ENCODE data around the gene FSIP1. TPM values are rescaled to one million over a fixed set of nuclear protein-coding genes. Genes with fewer than 3 reads are reported as not detected.

Gene FSIP1
- total RNA-seq (ENCODE audit: unreplicated experiment), result 0.41 TPM
- long read RNA-seq, result 0 reads

DNA sequence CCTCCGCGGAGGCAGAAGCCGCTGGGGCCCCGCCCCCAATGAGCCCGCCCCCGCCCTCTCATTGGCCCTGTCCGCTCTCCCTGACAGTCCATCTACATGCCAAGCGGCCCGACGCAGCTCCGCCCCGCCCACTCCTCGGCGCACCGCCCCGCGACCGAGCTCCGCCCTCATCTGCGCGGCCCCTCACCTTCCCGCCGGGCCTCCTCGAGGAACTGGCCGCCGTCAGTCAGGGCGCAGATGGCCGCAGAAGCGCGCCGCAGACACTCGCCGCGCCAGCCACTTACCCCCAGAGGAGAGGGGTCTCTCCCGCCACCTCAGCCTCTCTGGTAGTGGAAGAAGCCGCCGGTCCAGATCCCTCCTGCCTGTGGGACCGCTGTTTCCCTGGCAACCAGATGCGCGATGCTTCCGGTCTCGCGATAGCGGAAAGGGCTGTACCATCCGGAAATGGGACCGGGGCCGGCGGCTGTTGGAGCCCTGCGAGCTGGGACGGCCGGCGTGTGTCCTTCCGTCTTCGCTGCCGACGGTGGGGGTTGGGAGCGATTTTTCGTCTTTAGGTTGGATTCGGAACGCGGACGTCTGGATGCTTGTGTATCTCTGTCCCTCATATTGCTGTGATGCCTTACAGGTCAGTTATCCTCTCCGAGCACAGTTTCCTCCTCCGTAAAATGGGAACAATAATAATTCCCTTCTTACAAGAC lies at the start of gene FSIP1:
Gene FSIP1, minus strand, starts transcription at position 401 of the 698 bp plus-strand sequence. CDS start 6,317 bp downstream, outside the sequence.
- no peaks in the 10 kb centered on the region for H3K36me3 Mint-ChIP-seq (ENCODE audit: low read depth, unreplicated experiment)
- peaks cover 32% of the 10 kb centered on the region for H3K4me1 Mint-ChIP-seq (ENCODE audit: unreplicated experiment)

DNA sequence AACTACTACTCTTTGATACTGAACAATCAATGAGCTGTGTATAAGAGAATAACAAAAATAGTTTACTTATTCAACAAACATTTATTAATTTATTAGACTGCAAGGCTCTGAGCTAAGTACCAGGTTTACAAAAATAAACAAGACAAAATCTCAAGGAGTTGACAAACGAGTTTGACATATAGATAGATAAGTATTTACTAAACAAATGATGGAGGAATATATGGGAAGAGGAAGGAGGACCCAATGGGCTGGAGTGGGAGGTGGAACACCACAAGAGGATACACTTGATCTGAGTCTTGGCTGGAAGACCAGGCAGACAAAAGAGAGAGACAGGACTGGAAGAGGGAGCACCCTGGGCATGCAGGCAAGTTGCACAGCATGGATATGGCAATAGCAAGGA lies 47.5 kb upstream of the FSIP1 start:
- no peaks in the 10 kb centered on the region for H3K36me3 Mint-ChIP-seq (ENCODE audit: low read depth, unreplicated experiment)
- no peak for DNase-seq (ENCODE audit: low spot score)
- no peaks in the 10 kb centered on the region for H3K4me1 Mint-ChIP-seq (ENCODE audit: unreplicated experiment)
- no peaks in the 10 kb centered on the region for H3K9me3 Mint-ChIP-seq (ENCODE audit: unreplicated experiment)
- H3K27me3 Mint-ChIP-seq (ENCODE audit: unreplicated experiment), result peaks cover 2% of the 10 kb centered on the region
- TF ChIP-seq, protein P1, sequence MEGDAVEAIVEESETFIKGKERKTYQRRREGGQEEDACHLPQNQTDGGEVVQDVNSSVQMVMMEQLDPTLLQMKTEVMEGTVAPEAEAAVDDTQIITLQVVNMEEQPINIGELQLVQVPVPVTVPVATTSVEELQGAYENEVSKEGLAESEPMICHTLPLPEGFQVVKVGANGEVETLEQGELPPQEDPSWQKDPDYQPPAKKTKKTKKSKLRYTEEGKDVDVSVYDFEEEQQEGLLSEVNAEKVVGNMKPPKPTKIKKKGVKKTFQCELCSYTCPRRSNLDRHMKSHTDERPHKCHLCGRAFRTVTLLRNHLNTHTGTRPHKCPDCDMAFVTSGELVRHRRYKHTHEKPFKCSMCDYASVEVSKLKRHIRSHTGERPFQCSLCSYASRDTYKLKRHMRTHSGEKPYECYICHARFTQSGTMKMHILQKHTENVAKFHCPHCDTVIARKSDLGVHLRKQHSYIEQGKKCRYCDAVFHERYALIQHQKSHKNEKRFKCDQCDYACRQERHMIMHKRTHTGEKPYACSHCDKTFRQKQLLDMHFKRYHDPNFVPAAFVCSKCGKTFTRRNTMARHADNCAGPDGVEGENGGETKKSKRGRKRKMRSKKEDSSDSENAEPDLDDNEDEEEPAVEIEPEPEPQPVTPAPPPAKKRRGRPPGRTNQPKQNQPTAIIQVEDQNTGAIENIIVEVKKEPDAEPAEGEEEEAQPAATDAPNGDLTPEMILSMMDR (IDR thresholded peaks at IDR 0.05; ENCODE audit: unreplicated experiment), result no peak
- H3K4me3 Mint-ChIP-seq (ENCODE audit: unreplicated experiment), result no peak overlapping the region
- no peak overlapping the region for H3K27ac Mint-ChIP-seq (ENCODE audit: unreplicated experiment)

More for the DNA sequence above, at the start of gene FSIP1:
- peak; percentile 96 for DNase-seq (ENCODE audit: low spot score)
- Mint-ChIP-seq H3K9me3 (ENCODE audit: unreplicated experiment) (no peaks in the 10 kb centered on the region), H3K27me3 (ENCODE audit: unreplicated experiment) (peaks cover 5% of the 10 kb centered on the region), H3K27ac (ENCODE audit: unreplicated experiment) (peak within 1 kb of the TSS; percentile 96), H3K4me3 (ENCODE audit: unreplicated experiment) (peak within 1 kb of the TSS; percentile 90)
- TF ChIP-seq, protein P1 (IDR thresholded peaks at IDR 0.05; ENCODE audit: unreplicated experiment), result no peak

DNA sequence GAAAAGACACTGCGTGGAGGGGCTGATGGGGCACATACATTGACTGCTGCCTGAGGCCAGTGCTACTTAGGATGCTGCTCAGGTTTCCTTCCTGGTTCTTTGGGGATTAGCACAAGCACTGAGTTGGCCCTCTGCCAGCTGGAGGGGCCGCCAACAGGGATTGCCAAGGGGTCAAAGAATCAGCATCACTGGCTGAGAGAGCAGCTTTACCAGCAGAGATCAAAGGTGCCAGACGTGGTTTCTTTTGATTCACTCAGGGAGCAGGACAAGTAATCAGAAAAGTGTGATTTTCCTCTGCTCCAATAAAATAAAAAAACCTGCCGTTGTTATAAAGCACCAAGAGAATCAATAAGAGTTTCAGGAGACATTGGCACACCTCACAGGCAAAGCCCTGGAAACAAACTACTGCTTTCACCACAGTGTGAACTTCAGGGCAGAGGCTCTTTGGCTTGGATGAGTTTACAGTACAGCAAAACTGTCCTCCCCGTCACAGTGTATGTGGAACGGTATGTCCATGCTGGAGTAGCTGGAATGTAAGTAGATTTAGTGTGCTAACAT lies 45.8 kb upstream of the FSIP1 start:
- H3K4me1 Mint-ChIP-seq (ENCODE audit: unreplicated experiment), result no peaks in the 10 kb centered on the region
- peaks cover 2% of the 10 kb centered on the region for H3K27me3 Mint-ChIP-seq (ENCODE audit: unreplicated experiment)

DNA sequence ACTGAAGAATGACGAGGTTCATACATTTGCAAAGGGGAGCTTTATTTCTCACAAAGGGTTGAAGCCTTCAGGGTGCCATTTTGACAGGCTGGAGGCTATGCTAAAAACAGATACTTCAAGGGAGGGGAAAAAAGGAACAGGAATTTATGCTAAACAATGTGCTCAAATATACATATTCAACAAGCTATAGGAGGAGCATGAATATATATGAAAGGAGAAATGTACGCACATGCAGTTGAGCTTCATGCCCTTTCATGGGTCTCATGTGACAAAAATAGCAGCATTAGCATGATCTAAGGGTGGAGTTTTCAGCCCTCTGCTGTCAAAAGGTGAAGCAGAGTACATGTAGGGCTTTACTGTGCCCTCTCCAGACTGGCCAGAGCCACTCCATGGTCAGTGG lies 44.3 kb upstream of the FSIP1 start:
- Mint-ChIP-seq H3K4me3 (ENCODE audit: unreplicated experiment) (no peak overlapping the region), H3K27ac (ENCODE audit: unreplicated experiment) (no peak overlapping the region), H3K36me3 (ENCODE audit: low read depth, unreplicated experiment) (no peaks in the 10 kb centered on the region), H3K9me3 (ENCODE audit: unreplicated experiment) (no peaks in the 10 kb centered on the region), H3K27me3 (ENCODE audit: unreplicated experiment) (peaks cover 1% of the 10 kb centered on the region), H3K4me1 (ENCODE audit: unreplicated experiment) (no peaks in the 10 kb centered on the region)
- DNase-seq (ENCODE audit: low spot score), result no peak
- TF ChIP-seq, protein P1 (IDR thresholded peaks at IDR 0.05; ENCODE audit: unreplicated experiment), result no peak

More for the DNA sequence above, 45.8 kb upstream of the FSIP1 start:
- no peak overlapping the region for H3K4me3 Mint-ChIP-seq (ENCODE audit: unreplicated experiment)
- H3K27ac Mint-ChIP-seq (ENCODE audit: unreplicated experiment), result no peak overlapping the region
- TF ChIP-seq, protein P1 (IDR thresholded peaks at IDR 0.05; ENCODE audit: unreplicated experiment), result no peak
- no peaks in the 10 kb centered on the region for H3K36me3 Mint-ChIP-seq (ENCODE audit: low read depth, unreplicated experiment)
- no peak for DNase-seq (ENCODE audit: low spot score)
- H3K9me3 Mint-ChIP-seq (ENCODE audit: unreplicated experiment), result no peaks in the 10 kb centered on the region

DNA sequence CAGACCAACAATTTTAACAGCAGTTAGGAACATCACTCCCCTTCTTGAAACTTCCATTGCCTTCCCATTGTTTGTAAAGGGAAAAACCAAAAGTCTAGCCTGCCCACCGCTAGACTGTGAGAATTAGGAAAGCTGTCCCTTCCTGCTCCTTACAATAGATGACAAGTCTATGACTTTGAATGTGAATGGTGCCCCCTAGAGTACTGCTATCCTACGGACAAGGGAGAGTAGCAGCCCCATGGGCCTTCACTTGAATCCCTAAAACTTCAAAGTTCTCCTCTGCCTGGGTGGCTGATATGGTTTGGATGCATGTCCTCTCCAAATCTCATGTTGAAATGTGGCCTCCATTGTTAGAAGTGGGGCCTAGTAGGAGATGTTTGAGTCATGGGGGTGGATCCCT lies 41.0 kb upstream of the FSIP1 start:
- no peaks in the 10 kb centered on the region for H3K9me3 Mint-ChIP-seq (ENCODE audit: unreplicated experiment)
- DNase-seq (ENCODE audit: low spot score), result no peak
- peaks cover 2% of the 10 kb centered on the region for H3K4me1 Mint-ChIP-seq (ENCODE audit: unreplicated experiment)
- no peak overlapping the region for H3K27ac Mint-ChIP-seq (ENCODE audit: unreplicated experiment)
- no peaks in the 10 kb centered on the region for H3K36me3 Mint-ChIP-seq (ENCODE audit: low read depth, unreplicated experiment)
- TF ChIP-seq, protein P1 (IDR thresholded peaks at IDR 0.05; ENCODE audit: unreplicated experiment), result no peak
- no peak overlapping the region for H3K4me3 Mint-ChIP-seq (ENCODE audit: unreplicated experiment)
- peaks cover 1% of the 10 kb centered on the region for H3K27me3 Mint-ChIP-seq (ENCODE audit: unreplicated experiment)
